Lower leg skin (tissue), 3 donors: ENCODE measurements around the gene AGGF1.

Source experiments
- POLR2A ChIP-seq, 2 donors: fragments of 450-650 bp; IDR thresholded peaks; one replicate each; pipeline ENCODE4 v1.6.1; 2016 to 2017; ENCODE audit warnings: antibody characterized with exemption in 2 of 2, mild to moderate bottlenecking in 1 of 2, moderate library complexity in 1 of 2
- TF ChIP-seq, protein P1 (sequence below), 3 donors: fragments of 450-650 bp; IDR thresholded peaks; one replicate each; pipeline ENCODE4 v1.5.1; 2016; ENCODE audit warnings: antibody characterized with exemption in 3 of 3, mild to moderate bottlenecking in 3 of 3, moderate library complexity in 2 of 3

DNA sequence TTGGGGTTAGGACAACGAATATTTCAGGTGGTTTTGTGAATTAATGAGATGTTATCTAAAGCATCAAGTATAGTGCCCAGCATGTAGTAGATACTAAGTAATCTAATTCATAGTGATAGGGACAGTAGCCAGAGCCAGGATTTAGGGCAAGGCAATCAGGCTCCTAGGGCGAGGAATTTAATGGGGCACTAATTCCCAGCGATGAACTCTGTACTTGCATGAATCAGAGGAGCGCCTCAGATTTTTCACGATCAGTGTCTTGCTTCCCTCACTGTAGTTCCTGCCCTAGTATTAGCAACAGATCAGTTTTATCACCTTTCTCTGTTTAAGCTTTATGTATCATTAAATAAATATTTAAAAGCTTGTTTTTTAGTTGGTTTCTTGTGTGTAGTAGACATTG is 3.1 kb downstream of the AGGF1 start:
- TF ChIP-seq, protein P1, sequence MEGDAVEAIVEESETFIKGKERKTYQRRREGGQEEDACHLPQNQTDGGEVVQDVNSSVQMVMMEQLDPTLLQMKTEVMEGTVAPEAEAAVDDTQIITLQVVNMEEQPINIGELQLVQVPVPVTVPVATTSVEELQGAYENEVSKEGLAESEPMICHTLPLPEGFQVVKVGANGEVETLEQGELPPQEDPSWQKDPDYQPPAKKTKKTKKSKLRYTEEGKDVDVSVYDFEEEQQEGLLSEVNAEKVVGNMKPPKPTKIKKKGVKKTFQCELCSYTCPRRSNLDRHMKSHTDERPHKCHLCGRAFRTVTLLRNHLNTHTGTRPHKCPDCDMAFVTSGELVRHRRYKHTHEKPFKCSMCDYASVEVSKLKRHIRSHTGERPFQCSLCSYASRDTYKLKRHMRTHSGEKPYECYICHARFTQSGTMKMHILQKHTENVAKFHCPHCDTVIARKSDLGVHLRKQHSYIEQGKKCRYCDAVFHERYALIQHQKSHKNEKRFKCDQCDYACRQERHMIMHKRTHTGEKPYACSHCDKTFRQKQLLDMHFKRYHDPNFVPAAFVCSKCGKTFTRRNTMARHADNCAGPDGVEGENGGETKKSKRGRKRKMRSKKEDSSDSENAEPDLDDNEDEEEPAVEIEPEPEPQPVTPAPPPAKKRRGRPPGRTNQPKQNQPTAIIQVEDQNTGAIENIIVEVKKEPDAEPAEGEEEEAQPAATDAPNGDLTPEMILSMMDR (IDR thresholded peaks at IDR 0.05) = no peak
- no peak for TF ChIP-seq POLR2A (IDR thresholded peaks at IDR 0.05)
